Measurements from ENCODE around the gene MBD3L4. TPM values are rescaled to one million over a fixed set of nuclear protein-coding genes. Genes with fewer than 3 reads are reported as not detected.
"Not testable (repeated sequence)": the region's sequence is repeated elsewhere in the genome, so short reads cannot be mapped to it uniquely, and the experiment has no call there.

The MBD3L4 gene
- total RNA-seq, 1 donor from 2014 or later, result not detected

DNA sequence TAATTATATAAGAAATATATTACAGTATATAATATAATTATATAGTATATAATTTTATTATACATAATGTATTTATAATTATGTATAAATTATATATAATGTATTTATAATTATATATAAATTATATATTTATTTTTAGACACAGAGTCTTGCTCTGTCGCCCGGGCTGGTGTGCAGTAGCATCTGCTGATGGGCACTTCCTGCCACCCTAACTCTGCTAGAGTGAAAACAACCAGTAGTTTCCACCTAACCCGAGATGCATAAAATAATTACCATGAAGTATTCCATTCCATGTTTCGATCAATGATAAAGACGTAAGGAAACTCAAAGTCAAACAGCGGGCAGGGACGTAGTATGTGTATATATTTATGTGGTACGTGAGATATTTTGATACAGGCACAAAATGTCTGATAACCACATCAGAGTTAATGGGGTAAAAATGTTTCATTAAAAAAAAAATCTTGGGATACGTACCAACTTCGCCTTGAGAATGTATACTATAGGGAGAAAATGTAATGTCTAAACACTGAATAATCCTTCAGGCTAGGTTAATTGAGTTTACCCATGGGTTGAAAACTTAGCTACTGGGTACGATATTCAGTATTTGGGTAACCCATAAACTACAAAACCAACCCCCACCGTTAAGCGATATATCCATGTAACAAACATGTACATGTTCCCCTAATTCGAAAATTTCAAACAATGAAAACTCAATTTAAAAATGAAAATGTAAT is 14.8 kb upstream of the MBD3L4 start:
- H3K4me3 ChIP-seq; DNase-seq (ENCODE audit: extremely low spot score in 2 of 2); H3K9me3 ChIP-seq; H3K4me1 ChIP-seq; intact Hi-C loops (cut with DNase I); H3K27ac ChIP-seq; H3K36me3 ChIP-seq; H3K27me3 ChIP-seq: not testable (repeated sequence)

DNA sequence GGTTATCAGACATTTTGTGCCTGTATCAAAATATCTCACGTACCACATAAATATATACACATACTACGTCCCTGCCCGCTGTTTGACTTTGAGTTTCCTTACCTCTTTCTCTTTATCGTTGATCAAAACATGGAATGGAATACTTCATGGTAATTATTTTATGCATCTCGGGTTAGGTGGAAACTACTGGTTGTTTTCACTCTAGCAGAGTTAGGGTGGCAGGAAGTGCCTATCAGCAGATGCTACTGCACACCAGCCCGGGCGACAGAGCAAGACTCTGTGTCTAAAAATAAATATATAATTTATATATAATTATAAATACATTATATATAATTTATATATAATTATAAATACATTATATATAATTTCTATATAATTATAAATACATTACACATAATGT is 12.9 kb upstream of the MBD3L4 start:
- H3K27me3 ChIP-seq; intact Hi-C loops (cut with DNase I); H3K9me3 ChIP-seq; H3K27ac ChIP-seq; H3K36me3 ChIP-seq; DNase-seq (ENCODE audit: extremely low spot score in 2 of 2); H3K4me1 ChIP-seq; H3K4me3 ChIP-seq: not testable (repeated sequence)

DNA sequence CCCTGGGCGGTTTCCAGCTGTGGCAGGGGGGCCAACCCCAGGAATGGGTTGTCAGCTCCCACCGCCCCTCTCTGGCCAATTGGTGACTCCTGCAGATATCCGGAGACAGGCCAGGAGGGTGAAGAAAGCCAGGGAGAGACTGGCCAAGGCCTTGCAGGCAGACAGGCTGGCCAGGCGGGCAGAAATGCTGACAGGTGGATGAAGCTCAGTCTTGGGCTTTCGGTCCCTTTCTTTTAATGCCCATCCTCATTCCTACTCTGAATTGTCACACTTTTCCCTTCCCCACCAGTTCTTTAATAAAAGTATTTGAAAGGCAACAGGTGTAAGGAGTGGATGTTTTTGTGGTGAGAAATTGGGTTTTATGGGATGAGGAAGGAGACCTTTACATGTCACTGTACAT is 11.4 kb upstream of the MBD3L4 start:
- H3K4me3 ChIP-seq; H3K27me3 ChIP-seq; H3K36me3 ChIP-seq; H3K4me1 ChIP-seq; intact Hi-C loops (cut with DNase I); H3K9me3 ChIP-seq; H3K27ac ChIP-seq; DNase-seq (ENCODE audit: extremely low spot score in 2 of 2): not testable (repeated sequence)

- H3K36me3 ChIP-seq; H3K27me3 ChIP-seq; H3K4me1 ChIP-seq; H3K27ac ChIP-seq; intact Hi-C loops (cut with DNase I); H3K4me3 ChIP-seq; DNase-seq (ENCODE audit: extremely low spot score in 2 of 2); H3K9me3 ChIP-seq: not testable (repeated sequence)
Observed at GRCh38 chr19:7049021-7049420, 9.0 kb upstream of the MBD3L4 start, which contains the start of gene MBD3L2. Gene MBD3L2, plus strand, starts transcription at chr19:7049321. Its CDS starts 53 bp downstream, at chr19:7049374.

GRCh38 chr19:7041563-7041962 is 1.6 kb upstream of the MBD3L4 start:
- H3K4me3 ChIP-seq; H3K27me3 ChIP-seq; H3K27ac ChIP-seq; intact Hi-C loops (cut with DNase I); H3K9me3 ChIP-seq; DNase-seq (ENCODE audit: extremely low spot score in 2 of 2); H3K36me3 ChIP-seq; H3K4me1 ChIP-seq: not testable (repeated sequence)

GRCh38 chr19:7030278-7030677 is 9.7 kb downstream of the MBD3L4 start, which contains the start of gene MBD3L5:
Gene MBD3L5, plus strand, starts transcription at chr19:7030578. Its CDS starts 34 bp downstream, at chr19:7030612.
- H3K4me3 ChIP-seq; H3K4me1 ChIP-seq; DNase-seq (ENCODE audit: extremely low spot score in 2 of 2); H3K27me3 ChIP-seq; H3K9me3 ChIP-seq; H3K27ac ChIP-seq; intact Hi-C loops (cut with DNase I); H3K36me3 ChIP-seq: not testable (repeated sequence)

DNA sequence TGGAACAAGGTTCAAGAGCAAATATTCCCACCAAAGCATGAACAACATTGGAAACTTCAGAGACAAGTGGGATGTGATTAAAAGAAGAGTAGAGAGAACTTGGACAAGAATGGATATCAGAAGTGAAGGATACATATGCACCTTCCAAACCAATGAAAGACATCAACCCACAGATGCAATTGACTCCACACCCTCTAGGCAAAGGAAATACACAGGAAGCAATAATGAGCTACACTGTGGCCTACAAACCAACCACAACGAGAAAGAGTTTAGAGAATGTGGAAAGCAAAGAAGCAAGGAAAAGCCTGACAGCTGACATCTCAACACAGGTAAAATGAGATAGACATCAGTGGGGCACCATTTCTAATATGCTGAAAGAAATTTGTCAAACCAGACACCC is 11.2 kb downstream of the MBD3L4 start:
- H3K27me3 ChIP-seq; H3K4me3 ChIP-seq; H3K4me1 ChIP-seq; H3K9me3 ChIP-seq; H3K36me3 ChIP-seq; intact Hi-C loops (cut with DNase I); H3K27ac ChIP-seq; DNase-seq (ENCODE audit: extremely low spot score in 2 of 2): not testable (repeated sequence)

DNA sequence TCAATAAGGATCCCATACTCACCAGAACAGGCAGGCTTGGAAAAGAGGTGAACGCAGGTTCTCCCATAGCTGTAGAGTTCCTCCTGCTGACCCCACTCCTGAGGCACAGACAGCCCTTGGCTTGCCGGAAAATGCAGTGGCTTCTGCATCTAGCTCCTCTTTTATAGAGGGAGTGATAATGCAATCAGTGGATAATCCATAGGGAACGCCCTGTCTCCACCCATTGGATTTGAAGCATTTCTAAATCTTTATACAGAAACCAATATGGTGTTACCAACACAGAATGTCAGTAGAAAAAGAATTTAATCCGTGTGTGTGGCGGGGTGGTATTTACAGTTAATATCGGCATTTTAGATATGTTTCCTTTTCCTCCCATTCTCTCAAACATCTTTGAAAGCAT is 18.6 kb downstream of the MBD3L4 start, which contains the start of gene MBD3L2B:
Gene MBD3L2B (minus strand): TSS at position 101 of the 400 bp plus-strand sequence. CDS start 34 bp downstream, at position 67.
- H3K9me3 ChIP-seq; H3K4me1 ChIP-seq; H3K4me3 ChIP-seq; intact Hi-C loops (cut with DNase I); DNase-seq (ENCODE audit: extremely low spot score in 2 of 2); H3K27ac ChIP-seq; H3K27me3 ChIP-seq; H3K36me3 ChIP-seq: not testable (repeated sequence)

GRCh38 chr19:7018828-7019227 is 21.2 kb downstream of the MBD3L4 start:
- Histone ChIP-seq H3K27me3 (no peaks in the 10 kb centered on the region), H3K4me1 (no peaks in the 10 kb centered on the region), H3K9me3 (no peaks in the 10 kb centered on the region), H3K36me3 (no peaks in the 10 kb centered on the region), H3K27ac (no peak overlapping the region), H3K4me3 (no peak overlapping the region)
- no peak for TF ChIP-seq CTCF (IDR thresholded peaks at IDR 0.05)
- no peak for TF ChIP-seq POLR2AphosphoS5 (IDR thresholded peaks at IDR 0.05; ENCODE audit: insufficient read depth in 1 of 2, low read depth in 1 of 2)
- TF ChIP-seq POLR2A (IDR thresholded peaks at IDR 0.05), result no peak
- no peak for DNase-seq (ENCODE audit: extremely low spot score in 2 of 2)
- intact Hi-C loops (cut with DNase I), result no loop called here
